Kidney (tissue), 14 donors: ENCODE data around the gene COL6A3. TPM values are rescaled to one million over a fixed set of nuclear protein-coding genes. Genes with fewer than 3 reads are reported as not detected.

Experiments
- DNase-seq, 5 donors: peaks; one replicate each; pipeline ENCODE4 v3.0.0-alpha.2; 2013 to 2020
- FAIRE-seq: peaks from 2 replicates; lab custom pipeline; 2012; peaks lifted over from hg19 to GRCh38; lab: Jason Lieb, UNC
- H3K27ac ChIP-seq, 2 donors: one replicate each; pipeline ENCODE4 v1.7.0; 2013; ENCODE audit warnings: low read depth in 2 of 2, low read length in 2 of 2, inconsistent platforms in 1 of 2
- H3K27me3 ChIP-seq: one replicate; pipeline ENCODE4 v1.7.1; 2013; ENCODE audit warnings: low read length, inconsistent platforms; ENCODE audit not compliant: control insufficient read depth, insufficient read depth
- H3K36me3 ChIP-seq, 3 donors: one replicate each; pipeline versions ENCODE4 v1.7.0 to v1.7.1; 2013; ENCODE audit warnings: low read length in 3 of 3, control low read depth in 1 of 3, inconsistent platforms in 1 of 3; ENCODE audit not compliant: insufficient read depth in 3 of 3, control insufficient read depth in 2 of 3
- H3K4me1 ChIP-seq, 3 donors: one replicate each; pipeline versions ENCODE4 v1.7.0 to v1.7.1; 2013; ENCODE audit warnings: low read length in 3 of 3, inconsistent platforms in 1 of 3, low read depth in 1 of 3; ENCODE audit not compliant: control insufficient read depth in 2 of 3, insufficient read depth in 2 of 3
- H3K4me3 ChIP-seq, 3 donors: one replicate each; pipeline versions ENCODE4 v1.7.0 to v1.8.1; 2013; ENCODE audit warnings: low read length in 3 of 3, control low read depth in 1 of 3, inconsistent platforms in 1 of 3
- H3K9ac ChIP-seq, 3 donors: one replicate each; pipeline versions ENCODE4 v1.7.0 to v1.7.1; 2013; ENCODE audit warnings: low read length in 3 of 3, control low read depth in 1 of 3, inconsistent platforms in 1 of 3
- H3K9me3 ChIP-seq, 3 donors: one replicate each; pipeline versions ENCODE4 v1.7.0 to v1.7.1; 2013; ENCODE audit warnings: low read length in 3 of 3, control low read depth in 1 of 3, inconsistent platforms in 1 of 3; ENCODE audit not compliant: control insufficient read depth in 2 of 3, insufficient read depth in 1 of 3
- CTCF ChIP-seq: IDR thresholded peaks from 3 replicates; pipeline ENCODE4 v1.5.1; 2012; ENCODE audit warnings: mild to moderate bottlenecking, moderate library complexity, borderline replicate concordance; ENCODE audit not compliant: insufficient read depth; ENCODE audit errors: extremely low read depth
- intact Hi-C: fragments of 100-400 bp; cut with DNase I; formaldehyde crosslinking; loops from one replicate; pipeline ENCODE4 v1.11.1; 2022
- polyA plus RNA-seq: library from polyadenylated mRNA; stranded (reverse); fragments of 350-450 nt; fragmentation: Illumina TruSeq; extraction: RNeasy Lipid Tissue Mini Kit (QIAGEN cat#74804); gene quantifications from one replicate; pipeline ENCODE4 v1.2.3, GENCODE V29; 2014; ENCODE audit warnings: low read depth, low replicate concordance; ENCODE audit not compliant: insufficient read depth
- total RNA-seq: library from RNA; stranded (reverse); fragmentation: NEBNext Ultra II Directional; extraction: Animal tissue kit (Norgen Biotek cat#: 25700); gene quantifications from one replicate; pipeline ENCODE4 v1.2.1, GENCODE V29; 2021
- donor health status: control.
- donor health status: control.
- donor health status: control.
- donor health status: control.
- donor health status: control.
- donor health status: DM: yes; HTN: yes; CAD: no.
- donor health status: Normal renal cell carcinoma (clear cell type).

COL6A3 gene
- total and polyA plus RNA-seq, 2 donors from 2014 or later: 3.8 to 59.5 TPM

DNA sequence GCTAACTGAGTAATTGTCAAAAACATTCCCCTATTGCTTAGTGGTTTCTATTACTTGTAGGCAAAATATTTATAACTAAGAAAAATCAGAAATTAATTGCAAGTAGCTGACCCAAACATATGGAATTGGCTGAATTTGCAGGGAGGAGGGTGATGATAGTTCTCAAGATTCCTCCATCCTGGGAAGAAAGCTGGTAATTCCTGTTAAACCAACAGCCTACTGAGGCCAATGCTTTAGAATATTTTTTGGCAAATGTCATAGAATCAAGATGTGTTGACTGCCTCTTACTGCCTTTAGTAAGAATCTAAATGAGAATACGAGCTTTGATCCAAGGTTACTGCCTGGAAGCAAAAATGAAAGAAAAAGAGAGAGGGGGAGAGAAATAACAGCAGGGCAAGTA lies 120.0 kb downstream of the COL6A3 start:
- Histone ChIP-seq H3K9ac (no peak overlapping the region), H3K27me3 (no peaks in the 10 kb centered on the region), H3K36me3 (no peaks in the 10 kb centered on the region), H3K9me3 (peaks cover 0 to 6% (median 0%) of the 10 kb centered on the region in 3 donors), H3K4me1 (peaks cover 5 to 8% (median 7%) of the 10 kb centered on the region in 3 donors), H3K4me3 (no peak overlapping the region), H3K27ac (no peak overlapping the region)
- intact Hi-C loops: no loop called here
- DNase-seq: no peak
- no peak for TF ChIP-seq CTCF
- FAIRE-seq: no peak

- no peak overlapping the region for H3K9ac ChIP-seq
- peak overlapping the region; percentile 12 to 30 (median 28) for H3K4me3 ChIP-seq
- H3K36me3 ChIP-seq: no peaks in the 10 kb centered on the region
- H3K4me1 ChIP-seq: peaks cover 4 to 7% (median 5%) of the 10 kb centered on the region in 3 donors
- H3K27me3 ChIP-seq: no peaks in the 10 kb centered on the region
- intact Hi-C loops: no loop called here
- peak overlapping the region in 1 of 2 donors; percentile 65 for H3K27ac ChIP-seq
- peaks cover 0 to 6% (median 0%) of the 10 kb centered on the region in 3 donors for H3K9me3 ChIP-seq
- no peak for TF ChIP-seq CTCF
- peak; percentile 82 for FAIRE-seq
- peak; percentile 94 to 98 (median 96) for DNase-seq
Measured at GRCh38 chr2:237291138-237291792, 122.7 kb downstream of the COL6A3 start.

- Histone ChIP-seq H3K36me3 (no peaks in the 10 kb centered on the region), H3K27me3 (no peaks in the 10 kb centered on the region), H3K27ac (no peak overlapping the region), H3K9ac (no peak overlapping the region), H3K4me1 (peaks cover 4 to 7% (median 5%) of the 10 kb centered on the region in 3 donors), H3K4me3 (no peak overlapping the region), H3K9me3 (peaks cover 0 to 6% (median 0%) of the 10 kb centered on the region in 3 donors)
- intact Hi-C loops: no loop called here
- FAIRE-seq (no peak), DNase-seq (peak in 2 of 5 donors; percentile 55 to 90)
- no peak for TF ChIP-seq CTCF
Measured at GRCh38 chr2:237290261-237290660, 123.7 kb downstream of the COL6A3 start.

DNA sequence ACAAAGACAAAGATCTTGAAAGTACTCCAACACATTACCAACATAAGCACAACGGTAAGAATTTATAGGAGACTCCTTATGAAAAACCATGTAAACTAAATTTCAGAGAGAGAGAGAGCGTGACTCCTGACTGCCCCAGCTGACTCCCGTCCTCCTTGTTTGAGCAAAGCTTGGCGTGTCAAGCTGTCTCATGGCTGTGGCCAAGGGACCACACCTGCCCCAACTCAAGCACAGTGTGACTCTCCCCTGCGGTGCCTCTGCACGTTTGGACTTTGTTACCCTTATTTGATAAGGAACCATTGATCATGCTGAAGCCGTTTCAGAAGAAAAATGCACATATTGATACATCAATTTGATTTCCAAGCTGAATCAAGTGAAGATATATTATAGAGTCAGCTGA lies 124.8 kb downstream of the COL6A3 start:
- Histone ChIP-seq H3K36me3 (no peaks in the 10 kb centered on the region), H3K4me3 (no peak overlapping the region), H3K27ac (no peak overlapping the region), H3K9me3 (peaks cover 0 to 6% (median 0%) of the 10 kb centered on the region in 3 donors), H3K27me3 (no peaks in the 10 kb centered on the region), H3K4me1 (peaks cover 4 to 7% (median 5%) of the 10 kb centered on the region in 3 donors), H3K9ac (no peak overlapping the region)
- no peak for TF ChIP-seq CTCF
- intact Hi-C loops: no loop called here
- no peak for FAIRE-seq
- DNase-seq: peak in 1 of 5 donors; percentile 31
